ENCODE results near the gene OPCML. TPM values are rescaled to one million over a fixed set of nuclear protein-coding genes. Genes with fewer than 3 reads are reported as not detected.

OPCML gene
- total and polyA plus RNA-seq, 12 donors, result under 0.01 to 1.2 (median 0.39) TPM

- H3K4me3 ChIP-seq, result no peak overlapping the region
- DNase-seq (no peak), ATAC-seq (no peak)
- TF ChIP-seq, protein P1, sequence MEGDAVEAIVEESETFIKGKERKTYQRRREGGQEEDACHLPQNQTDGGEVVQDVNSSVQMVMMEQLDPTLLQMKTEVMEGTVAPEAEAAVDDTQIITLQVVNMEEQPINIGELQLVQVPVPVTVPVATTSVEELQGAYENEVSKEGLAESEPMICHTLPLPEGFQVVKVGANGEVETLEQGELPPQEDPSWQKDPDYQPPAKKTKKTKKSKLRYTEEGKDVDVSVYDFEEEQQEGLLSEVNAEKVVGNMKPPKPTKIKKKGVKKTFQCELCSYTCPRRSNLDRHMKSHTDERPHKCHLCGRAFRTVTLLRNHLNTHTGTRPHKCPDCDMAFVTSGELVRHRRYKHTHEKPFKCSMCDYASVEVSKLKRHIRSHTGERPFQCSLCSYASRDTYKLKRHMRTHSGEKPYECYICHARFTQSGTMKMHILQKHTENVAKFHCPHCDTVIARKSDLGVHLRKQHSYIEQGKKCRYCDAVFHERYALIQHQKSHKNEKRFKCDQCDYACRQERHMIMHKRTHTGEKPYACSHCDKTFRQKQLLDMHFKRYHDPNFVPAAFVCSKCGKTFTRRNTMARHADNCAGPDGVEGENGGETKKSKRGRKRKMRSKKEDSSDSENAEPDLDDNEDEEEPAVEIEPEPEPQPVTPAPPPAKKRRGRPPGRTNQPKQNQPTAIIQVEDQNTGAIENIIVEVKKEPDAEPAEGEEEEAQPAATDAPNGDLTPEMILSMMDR (IDR thresholded peaks at IDR 0.05), result no peak
- no peaks in the 10 kb centered on the region for H3K36me3 ChIP-seq
- H3K27ac ChIP-seq, result no peak overlapping the region
- intact Hi-C loops (cut with DNase I), result no loop called here
- H3K27me3 ChIP-seq, result peaks cover 0 to 4% (median 0%) of the 10 kb centered on the region in 7 donors
- H3K4me1 ChIP-seq, result no peaks in the 10 kb centered on the region
- no peaks in the 10 kb centered on the region for H3K9me3 ChIP-seq
- 68 to 85% methylated on average over 5 of the region's 5 CpGs for whole genome bisulfite sequencing, 2 donors
Observed at GRCh38 chr11:132904607-132905006, 627.7 kb downstream of the OPCML start.

GRCh38 chr11:132904091-132904490 is 628.2 kb downstream of the OPCML start:
- TF ChIP-seq, protein P1 (IDR thresholded peaks at IDR 0.05), result no peak
- intact Hi-C loops (cut with DNase I), result no loop called here
- no peak for DNase-seq
- H3K36me3 ChIP-seq, result no peaks in the 10 kb centered on the region
- H3K27ac ChIP-seq, result no peak overlapping the region
- WGBS, 2 donors, result 70 to 80% methylated on average over 1 of the region's 1 CpG
- no peaks in the 10 kb centered on the region for H3K9me3 ChIP-seq
- H3K27me3 ChIP-seq, result peaks cover 0 to 3% (median 0%) of the 10 kb centered on the region in 7 donors
- H3K4me3 ChIP-seq, result no peak overlapping the region
- H3K4me1 ChIP-seq, result no peaks in the 10 kb centered on the region
- ATAC-seq, result no peak

DNA sequence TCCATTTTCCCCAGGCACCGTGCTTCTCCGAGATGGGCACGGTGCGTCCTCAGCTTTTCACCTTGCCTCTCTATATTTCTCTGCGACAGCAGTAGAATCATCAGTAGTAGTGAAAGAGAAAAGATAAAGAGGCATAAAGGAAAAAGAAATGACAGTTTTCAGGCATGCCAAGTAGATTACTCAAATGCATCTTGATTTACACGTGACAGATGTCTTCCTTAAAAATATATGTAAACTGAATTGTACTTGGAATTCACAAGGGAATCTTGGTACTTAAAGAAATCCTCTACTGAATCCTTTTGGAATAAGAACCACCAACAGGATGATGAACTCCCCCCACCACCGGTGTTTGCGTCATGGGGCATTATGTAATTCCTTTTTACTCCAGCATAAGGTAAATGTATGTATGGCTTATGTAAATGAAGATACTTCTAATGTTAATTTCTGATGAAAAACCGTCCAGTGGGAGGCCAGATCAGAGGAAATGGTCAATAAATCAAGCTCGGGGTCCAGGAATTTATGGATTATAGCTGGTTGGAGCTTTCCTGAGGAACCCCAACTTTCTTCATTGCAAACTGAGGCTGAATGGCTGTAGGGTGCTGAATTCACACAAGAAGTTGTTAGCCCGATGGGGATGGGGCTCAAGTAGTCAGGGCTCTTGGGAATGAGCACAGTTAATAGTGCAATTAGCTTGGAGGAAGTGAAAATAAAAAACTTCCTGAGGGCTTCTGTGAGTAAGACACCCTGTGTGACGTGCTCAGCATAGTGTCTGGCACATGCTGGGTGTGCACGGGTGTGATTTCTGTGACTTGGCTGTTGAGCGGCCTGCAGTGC is 630.4 kb downstream of the OPCML start:
- Histone ChIP-seq H3K9me3 (no peaks in the 10 kb centered on the region), H3K4me3 (no peak overlapping the region), H3K4me1 (no peaks in the 10 kb centered on the region), H3K27ac (no peak overlapping the region), H3K36me3 (no peaks in the 10 kb centered on the region), H3K27me3 (peaks cover 0 to 3% (median 0%) of the 10 kb centered on the region in 7 donors)
- intact Hi-C loops (cut with DNase I), result no loop called here
- TF ChIP-seq, protein P1 (IDR thresholded peaks at IDR 0.05), result no peak
- ATAC-seq (no peak), DNase-seq (no peak)
- WGBS, 2 donors, result 77 to 80% methylated on average over 14 of the region's 14 CpGs

GRCh38 chr11:132898676-132899075 is 633.6 kb downstream of the OPCML start:
- Histone ChIP-seq H3K4me1 (no peaks in the 10 kb centered on the region), H3K36me3 (no peaks in the 10 kb centered on the region), H3K27me3 (peaks cover 0 to 3% (median 0%) of the 10 kb centered on the region in 7 donors), H3K27ac (no peak overlapping the region), H3K4me3 (no peak overlapping the region), H3K9me3 (no peaks in the 10 kb centered on the region)
- TF ChIP-seq, protein P1 (IDR thresholded peaks at IDR 0.05), result no peak
- ATAC-seq (no peak), DNase-seq (no peak)
- intact Hi-C loops (cut with DNase I), result no loop called here
- 85 to 88% methylated on average over 2 of the region's 2 CpGs for WGBS, 2 donors
